Bronchial epithelial cell (primary cell): ENCODE data around the gene TRIM62. TPM values are rescaled to one million over a fixed set of nuclear protein-coding genes. Genes with fewer than 3 reads are reported as not detected.

ENCODE experiments used
- DNase-seq: peaks from one replicate; pipeline ENCODE4 v3.0.0-alpha.2; 2010; ENCODE audit warnings: low read depth
- FAIRE-seq: peaks from 2 replicates; lab custom pipeline; 2011; peaks lifted over from hg19 to GRCh38; lab: Jason Lieb, UNC
- H3K27me3 ChIP-seq: 2 replicates; pipeline ENCODE4 v1.5.1; 2011; ENCODE audit warnings: low read length; ENCODE audit not compliant: control insufficient read depth, insufficient read depth
- H3K36me3 ChIP-seq: 2 replicates; pipeline ENCODE4 v1.5.1; 2011; ENCODE audit warnings: low read length; ENCODE audit not compliant: control insufficient read depth, insufficient read depth
- H3K4me3 ChIP-seq: 2 replicates; pipeline ENCODE4 v1.5.1; 2011; ENCODE audit warnings: mild to moderate bottlenecking, low read depth, low read length, control low read depth
- total RNA-seq: library from RNA; depleted of rRNA; stranded (reverse); fragments of >200 nt; gene quantifications from 2 replicates; pipeline ENCODE4 v1.2.1, GENCODE V29; 2014
- TF ChIP-seq, protein P1 (sequence below): IDR thresholded peaks from 2 replicates; pipeline ENCODE4 v1.5.1; 2011; ENCODE audit warnings: mild to moderate bottlenecking, moderate library complexity, low read length, control low read depth, inconsistent platforms; ENCODE audit not compliant: insufficient read depth, severe bottlenecking

The TRIM62 gene
- total RNA-seq, 1 donor from 2014 or later: 0.79 TPM

DNA sequence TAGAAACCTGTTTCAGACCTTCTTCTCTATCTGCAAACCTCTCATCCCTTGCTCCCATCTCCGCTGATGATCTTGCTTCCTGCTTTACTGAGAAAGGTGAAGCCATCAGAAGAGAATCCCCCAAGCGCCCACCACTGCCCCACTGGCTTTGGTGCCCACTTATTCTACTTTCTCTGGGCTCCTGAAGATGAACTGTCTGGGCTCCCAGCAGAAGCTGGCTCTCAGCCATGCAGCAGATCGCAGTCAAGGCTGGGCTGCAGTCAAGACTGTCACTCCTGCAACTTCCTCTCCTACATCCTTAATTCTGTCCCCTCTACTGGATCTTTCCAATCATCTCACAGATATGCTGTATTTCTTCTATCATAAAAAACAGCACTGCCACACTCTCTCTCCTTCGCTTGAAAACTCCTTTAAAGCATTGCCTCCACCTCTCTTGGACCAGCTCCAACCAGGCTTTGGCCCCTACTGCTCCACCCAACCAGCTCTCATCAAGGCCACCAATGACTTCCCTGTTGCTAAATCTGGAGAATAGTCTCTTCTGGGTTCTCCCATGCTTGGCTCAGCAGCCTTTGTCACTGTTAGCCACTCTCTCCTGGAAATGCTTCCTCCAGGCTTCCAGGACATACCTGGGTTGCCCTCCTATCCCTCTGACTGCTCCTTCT, 25.8 kb downstream of the TRIM62 start:
- no peak overlapping the region for H3K4me3 ChIP-seq
- no peak for DNase-seq
- TF ChIP-seq, protein P1, sequence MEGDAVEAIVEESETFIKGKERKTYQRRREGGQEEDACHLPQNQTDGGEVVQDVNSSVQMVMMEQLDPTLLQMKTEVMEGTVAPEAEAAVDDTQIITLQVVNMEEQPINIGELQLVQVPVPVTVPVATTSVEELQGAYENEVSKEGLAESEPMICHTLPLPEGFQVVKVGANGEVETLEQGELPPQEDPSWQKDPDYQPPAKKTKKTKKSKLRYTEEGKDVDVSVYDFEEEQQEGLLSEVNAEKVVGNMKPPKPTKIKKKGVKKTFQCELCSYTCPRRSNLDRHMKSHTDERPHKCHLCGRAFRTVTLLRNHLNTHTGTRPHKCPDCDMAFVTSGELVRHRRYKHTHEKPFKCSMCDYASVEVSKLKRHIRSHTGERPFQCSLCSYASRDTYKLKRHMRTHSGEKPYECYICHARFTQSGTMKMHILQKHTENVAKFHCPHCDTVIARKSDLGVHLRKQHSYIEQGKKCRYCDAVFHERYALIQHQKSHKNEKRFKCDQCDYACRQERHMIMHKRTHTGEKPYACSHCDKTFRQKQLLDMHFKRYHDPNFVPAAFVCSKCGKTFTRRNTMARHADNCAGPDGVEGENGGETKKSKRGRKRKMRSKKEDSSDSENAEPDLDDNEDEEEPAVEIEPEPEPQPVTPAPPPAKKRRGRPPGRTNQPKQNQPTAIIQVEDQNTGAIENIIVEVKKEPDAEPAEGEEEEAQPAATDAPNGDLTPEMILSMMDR: no peak
- FAIRE-seq: no peak
- no peaks in the 10 kb centered on the region for H3K36me3 ChIP-seq
- no peaks in the 10 kb centered on the region for H3K27me3 ChIP-seq

DNA sequence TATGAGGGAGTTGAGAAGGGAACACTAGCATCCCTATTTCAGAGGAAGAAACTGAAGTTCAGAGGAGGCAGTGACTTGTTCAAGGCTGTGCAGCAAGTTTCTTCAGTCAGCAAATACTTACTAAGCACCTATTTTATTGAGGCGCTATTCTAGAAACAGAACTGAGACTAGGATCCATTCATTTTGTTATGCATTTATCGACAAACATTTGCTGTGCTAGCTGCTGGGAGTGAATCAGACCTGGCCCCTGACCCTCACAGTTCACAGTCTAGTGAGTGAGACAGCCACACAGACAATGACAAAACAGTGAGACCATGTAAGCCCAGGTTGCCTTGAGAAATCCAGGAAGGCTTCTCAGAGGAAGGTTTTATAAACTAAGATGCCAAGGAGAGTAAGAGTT, 28.2 kb downstream of the TRIM62 start:
- no peaks in the 10 kb centered on the region for H3K36me3 ChIP-seq
- no peak overlapping the region for H3K4me3 ChIP-seq
- FAIRE-seq (no peak), DNase-seq (no peak)
- TF ChIP-seq, protein P1: no peak
- H3K27me3 ChIP-seq: no peaks in the 10 kb centered on the region

DNA sequence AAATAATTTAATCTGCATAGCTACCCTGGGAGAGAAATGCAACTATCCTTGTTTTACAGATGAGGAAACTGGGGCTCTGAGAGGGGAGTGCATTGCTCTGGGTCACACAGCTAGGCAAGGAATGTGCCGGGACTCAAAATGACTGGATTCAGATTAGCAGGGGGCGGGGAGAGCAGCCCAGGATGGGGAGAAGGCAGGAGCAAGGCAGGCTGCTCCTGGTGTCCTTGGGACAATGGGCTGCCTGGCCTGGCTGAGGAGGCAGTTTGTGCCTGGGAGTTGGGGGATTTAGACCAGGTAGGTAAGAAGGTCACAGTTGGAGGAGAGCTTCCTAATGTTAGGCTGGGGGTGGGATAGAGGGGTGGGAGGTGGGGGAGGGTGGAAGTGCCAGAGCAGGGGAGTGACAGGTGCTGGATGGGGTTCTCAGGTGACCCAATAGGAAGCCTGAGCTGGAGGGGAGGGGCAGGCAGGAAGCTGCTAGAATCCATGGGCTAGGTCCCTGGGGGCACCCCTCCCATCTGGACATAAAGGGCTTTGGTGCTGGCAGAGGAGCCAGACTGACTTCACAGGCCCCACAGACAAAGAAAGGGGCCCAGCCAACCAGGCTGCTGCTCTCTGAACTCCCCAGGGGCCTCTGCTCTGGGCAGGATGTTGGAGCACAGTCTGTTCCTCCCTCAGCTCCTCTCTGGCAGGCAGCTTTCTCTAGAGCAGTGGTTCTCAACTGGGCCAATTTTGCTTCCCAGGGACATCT, 29.0 kb downstream of the TRIM62 start:
- TF ChIP-seq, protein P1: no peak
- no peak for FAIRE-seq

DNA sequence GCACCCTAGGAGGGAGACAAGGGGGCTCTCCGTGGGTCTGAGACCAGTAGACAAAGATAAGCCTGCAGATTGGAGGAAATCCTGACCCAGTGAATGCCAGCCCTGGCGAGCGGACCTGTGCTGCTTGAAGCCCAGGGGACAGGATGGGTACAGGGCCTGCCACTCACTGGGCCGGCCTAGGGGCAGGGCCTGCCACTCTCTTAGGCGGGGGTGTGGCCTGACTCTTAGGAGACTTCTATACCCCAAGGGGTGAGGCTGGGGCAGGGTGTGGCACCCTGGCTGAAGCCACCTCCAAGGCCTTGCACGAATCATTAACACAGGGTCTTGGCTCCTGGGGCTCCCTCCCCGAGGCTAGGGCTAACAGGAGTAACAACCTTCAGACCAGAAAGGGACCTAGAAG, 30.7 kb downstream of the TRIM62 start:
- TF ChIP-seq, protein P1: no peak
- no peaks in the 10 kb centered on the region for H3K27me3 ChIP-seq
- no peak for DNase-seq
- FAIRE-seq: no peak
- no peak overlapping the region for H3K4me3 ChIP-seq
- no peaks in the 10 kb centered on the region for H3K36me3 ChIP-seq

More for the DNA sequence above, 29.0 kb downstream of the TRIM62 start:
- DNase-seq: no peak
- Histone ChIP-seq H3K27me3 (no peaks in the 10 kb centered on the region), H3K4me3 (no peak overlapping the region), H3K36me3 (no peaks in the 10 kb centered on the region)

DNA sequence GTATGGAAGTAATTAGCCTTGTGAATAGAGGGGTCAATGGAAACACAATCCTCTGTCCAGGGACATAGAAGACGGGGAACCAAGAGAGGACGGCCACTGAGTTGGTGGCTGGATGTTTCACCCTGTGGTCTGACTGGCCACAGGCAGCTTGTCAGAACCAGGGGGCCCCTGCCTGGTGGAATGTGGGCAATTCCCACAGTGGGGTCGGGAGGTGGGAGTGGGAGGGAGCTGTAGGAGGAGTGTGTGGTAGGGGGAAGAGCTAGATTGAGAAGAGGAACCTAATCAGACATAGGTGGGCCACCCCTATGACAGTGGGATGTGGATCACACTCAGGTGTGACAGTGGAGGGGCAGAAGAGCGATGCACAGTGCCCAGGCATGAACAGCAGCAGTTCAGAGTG, 31.3 kb downstream of the TRIM62 start:
- FAIRE-seq (no peak), DNase-seq (no peak)
- TF ChIP-seq, protein P1: no peak
- H3K36me3 ChIP-seq: no peaks in the 10 kb centered on the region
- H3K4me3 ChIP-seq: no peak overlapping the region
- H3K27me3 ChIP-seq: no peaks in the 10 kb centered on the region
